HCT116 (cell line): ENCODE measurements around the gene TMEM209. TPM values are rescaled to one million over a fixed set of nuclear protein-coding genes. Genes with fewer than 3 reads are reported as not detected.

Experiments
- ATAC-seq: fragments of 200-7000 bp; cut with Tn5 transposase; 2 replicates; pipeline ENCODE4 v1.9.1; 2020; ENCODE audit warnings: mild to moderate bottlenecking, moderate library complexity
- BruUV-seq: library from RNA; stranded (reverse); fragments of 400-500 nt; replicated peaks from 2 replicates; lab custom pipeline; 2021; lab: Mats Ljungman, UMichigan
- CTCF ChIA-PET: fragments of 300-600 bp; sonication (Branson Sonifier 250); formaldehyde crosslinking; loops from one replicate; lab custom pipeline; 2021; ENCODE audit warnings: antibody characterized with exemption; lab: Charles Lee
- POLR2A ChIA-PET: fragments of 300-600, 350-600 bp; sonication (Branson Sonifier 250); formaldehyde crosslinking; loops from one replicate; lab custom pipeline; 2021; ENCODE audit warnings: antibody characterized with exemption; lab: Charles Lee
- RAD21 ChIA-PET, 2 experiments: fragments of 300-600 bp; sonication (Branson Sonifier 250); formaldehyde crosslinking; loops; one replicate each; lab custom pipeline; 2023; ENCODE audit warnings: low total read pairs in 2 of 2; ENCODE audit not compliant: uncharacterized antibody in 2 of 2, unreplicated experiment in 2 of 2, low non-redundant PET in 1 of 2; lab: Charles Lee
- DNase-seq: peaks from one replicate; pipeline ENCODE4 v3.0.0-alpha.2; 2010; ENCODE audit warnings: low read depth, low spot score
- H2AFZ ChIP-seq: fragments of 200-600 bp; shearing (Covaris generic), sonication (generic); 2 replicates; pipeline ENCODE4 v1.6.1; 2017; ENCODE audit warnings: low read depth, mixed run types, mixed read lengths, antibody characterized with exemption, low read length; ENCODE audit not compliant: poor library complexity, severe bottlenecking
- H3K27ac ChIP-seq: 2 replicates; pipeline ENCODE4 v1.5.1; 2012; ENCODE audit warnings: low read depth, low read length
- H3K27me3 ChIP-seq: fragments of 200-600 bp; sonication (generic); 2 replicates; pipeline ENCODE4 v1.6.1; 2016; ENCODE audit warnings: mixed run types, low read length, mixed read lengths; ENCODE audit not compliant: insufficient read depth
- H3K36me3 ChIP-seq, 2 experiments: fragments of 200-500 bp in 1 of 2; fragments of 200-600 bp in 1 of 2; sonication (Bioruptor generic) in 1 of 2; sonication (generic) in 1 of 2; 2 replicates each; pipeline versions ENCODE4 v1.5.1 to v1.6.1; 2014 to 2016; ENCODE audit warnings: low read length in 2 of 2, inconsistent platforms in 1 of 2, mixed read lengths in 1 of 2, mixed run types in 1 of 2; ENCODE audit not compliant: insufficient read depth in 2 of 2, control insufficient read depth in 1 of 2
- H3K4me1 ChIP-seq, 2 experiments: fragments of 200-600 bp in 1 of 2; sonication (generic) in 1 of 2; 2 replicates each; pipeline versions ENCODE4 v1.5.1 to v1.6.1; 2012 to 2017; ENCODE audit warnings: low read length in 2 of 2, inconsistent platforms in 1 of 2, mild to moderate bottlenecking in 1 of 2, mixed read lengths in 1 of 2, mixed run types in 1 of 2, moderate library complexity in 1 of 2; ENCODE audit not compliant: insufficient read depth in 2 of 2, control insufficient read depth in 1 of 2
- H3K4me2 ChIP-seq: fragments of 200-600 bp; sonication (generic); 2 replicates; pipeline ENCODE4 v1.6.1; 2017; ENCODE audit warnings: mixed run types, low read length, mixed read lengths
- H3K4me3 ChIP-seq, 2 experiments: fragments of 200-600 bp in 1 of 2; sonication (generic) in 1 of 2; replicated peaks in 1 of 2; 2 replicates each; pipeline ENCODE4 v1.5.1; 2011 to 2016; ENCODE audit warnings: low read length in 2 of 2, control low read depth in 1 of 2, low read depth in 1 of 2, mild to moderate bottlenecking in 1 of 2, mixed read lengths in 1 of 2, mixed run types in 1 of 2
- H3K79me2 ChIP-seq: fragments of 200-600 bp; sonication (generic); 2 replicates; pipeline ENCODE4 v1.6.1; 2017; ENCODE audit warnings: mild to moderate bottlenecking, mixed run types, low read length, moderate library complexity, mixed read lengths; ENCODE audit not compliant: insufficient read depth
- H3K9ac ChIP-seq: fragments of 200-600 bp; sonication (generic); 2 replicates; pipeline ENCODE4 v1.6.1; 2016; ENCODE audit warnings: low read length, mixed read lengths
- H3K9me2 ChIP-seq: fragments of 200-600 bp; sonication (generic), shearing (Covaris generic); 2 replicates; pipeline ENCODE4 v1.6.1; 2017; ENCODE audit warnings: mixed run types, mild to moderate bottlenecking, moderate library complexity; ENCODE audit not compliant: insufficient read depth
- H3K9me3 ChIP-seq, 2 experiments: fragments of 200-500 bp in 1 of 2; fragments of 200-600 bp in 1 of 2; sonication (Bioruptor generic) in 1 of 2; sonication (generic) in 1 of 2; 2 replicates each; pipeline ENCODE4 v1.6.1; 2014 to 2017; ENCODE audit warnings: low read length in 2 of 2, mixed read lengths in 2 of 2, inconsistent platforms in 1 of 2, low read depth in 1 of 2, mild to moderate bottlenecking in 1 of 2, mixed run types in 1 of 2, moderate library complexity in 1 of 2; ENCODE audit not compliant: control insufficient read depth in 1 of 2, insufficient read depth in 1 of 2
- H4K20me1 ChIP-seq: fragments of 200-600 bp; sonication (generic), shearing (Covaris generic); 2 replicates; pipeline ENCODE4 v1.6.1; 2017; ENCODE audit warnings: mixed run types, mild to moderate bottlenecking, moderate library complexity; ENCODE audit not compliant: insufficient read depth
- CBX3 ChIP-seq: IDR thresholded peaks from 2 replicates; pipeline ENCODE4 v1.6.1; 2012; ENCODE audit warnings: low read depth
- CEBPB ChIP-seq: IDR thresholded peaks from 2 replicates; pipeline ENCODE4 v1.6.1; 2012; ENCODE audit warnings: low read depth
- EGR1 ChIP-seq: IDR thresholded peaks from 2 replicates; pipeline ENCODE4 v1.6.1; 2012; ENCODE audit warnings: low read depth
- ELF1 ChIP-seq: IDR thresholded peaks from 2 replicates; pipeline ENCODE4 v1.6.1; 2012; ENCODE audit warnings: low read depth, borderline replicate concordance
- EZH2 ChIP-seq: fragments of 200-600 bp; sonication (generic); IDR thresholded peaks from 2 replicates; pipeline ENCODE4 v1.6.1; 2017; ENCODE audit warnings: antibody characterized with exemption, mixed run types
- EZH2phosphoT487 ChIP-seq: fragments of 200-600 bp; IDR thresholded peaks from 2 replicates; pipeline ENCODE4 v1.6.1; 2018; ENCODE audit warnings: antibody characterized with exemption, borderline replicate concordance
- JUND ChIP-seq: IDR thresholded peaks from 2 replicates; pipeline ENCODE4 v1.6.1; 2012
- MAX ChIP-seq: IDR thresholded peaks from 2 replicates; pipeline ENCODE4 v1.6.1; 2012
- POLR2A ChIP-seq: IDR thresholded peaks from 2 replicates; pipeline ENCODE4 v1.7.0; 2011; ENCODE audit warnings: borderline replicate concordance; ENCODE audit not compliant: insufficient read depth, insufficient read length; ENCODE audit errors: extremely low read depth
- POLR2AphosphoS5 ChIP-seq: IDR thresholded peaks from 2 replicates; pipeline ENCODE4 v1.6.1; 2011; ENCODE audit warnings: mild to moderate bottlenecking, low read depth, low read length, moderate library complexity
- RAD21 ChIP-seq: IDR thresholded peaks from 2 replicates; pipeline ENCODE4 v1.6.1; 2012; ENCODE audit warnings: low read depth, mild to moderate bottlenecking
- REST ChIP-seq: IDR thresholded peaks from 2 replicates; pipeline ENCODE4 v1.6.1; 2012; ENCODE audit warnings: low read depth
- SP1 ChIP-seq: IDR thresholded peaks from 2 replicates; pipeline ENCODE4 v1.6.1; 2012; ENCODE audit warnings: low read depth
- SRF ChIP-seq: IDR thresholded peaks from 2 replicates; pipeline ENCODE4 v1.6.1; 2012; ENCODE audit warnings: low read depth
- TCF7L2 ChIP-seq: IDR thresholded peaks from 2 replicates; pipeline ENCODE4 v1.7.0; 2011; ENCODE audit warnings: borderline replicate concordance, inconsistent platforms; ENCODE audit not compliant: insufficient read depth, insufficient read length; ENCODE audit errors: extremely low read depth
- YY1 ChIP-seq: IDR thresholded peaks from 2 replicates; pipeline ENCODE4 v1.6.1; 2011; ENCODE audit warnings: low read length, low read depth, moderate library complexity, mild to moderate bottlenecking; ENCODE audit not compliant: insufficient replicate concordance; ENCODE audit errors: extremely low read depth
- ZFX ChIP-seq: fragments of 450-650 bp; IDR thresholded peaks from 2 replicates; pipeline ENCODE4 v1.6.1; 2017
- ZNF274 ChIP-seq: fragments of 200-500 bp; sonication (Bioruptor generic); IDR thresholded peaks from 2 replicates; pipeline ENCODE4 v1.6.1; 2014; ENCODE audit warnings: mild to moderate bottlenecking, low read depth, low read length, inconsistent platforms
- intact Hi-C: fragments of 100-400 bp; cut with micrococcal nuclease; formaldehyde crosslinking; loops from 2 replicates; pipeline ENCODE4 v1.10.0; 2022
- total RNA-seq: library from RNA; stranded (reverse); gene quantifications from one replicate; pipeline ENCODE4 v1.2.1, GENCODE V29; 2021; ENCODE audit not compliant: unreplicated experiment
- TF ChIP-seq, protein P1 (sequence below), 3 experiments: fragments of 200-600 bp in 1 of 3; sonication (generic) in 1 of 3; IDR thresholded peaks in 2 of 3; conservative IDR thresholded peaks in 1 of 3; 2 replicates each; pipeline ENCODE4 v1.5.1; 2012 to 2017; ENCODE audit warnings: low read depth in 2 of 3, low read length in 2 of 3, antibody characterized with exemption in 1 of 3, borderline replicate concordance in 1 of 3, control low read depth in 1 of 3, mild to moderate bottlenecking in 1 of 3, mixed read lengths in 1 of 3, mixed run types in 1 of 3, moderate library complexity in 1 of 3; ENCODE audit not compliant: insufficient read depth in 1 of 3
- TF ChIP-seq, protein P2 (sequence below): IDR thresholded peaks from 2 replicates; pipeline ENCODE4 v1.6.1; 2012

TMEM209 gene
- total RNA-seq, 1 experiment from 2014 or later = 35.8 TPM

GRCh38 chr7:130151591-130152492, 53.4 kb downstream of the TMEM209 start:
- intact Hi-C loops = no loop called here
- H3K9me2 ChIP-seq = no peaks in the 10 kb centered on the region
- no peak overlapping the region for H3K27ac ChIP-seq
- H3K79me2 ChIP-seq = no peaks in the 10 kb centered on the region
- ATAC-seq (no peak), DNase-seq (no peak)
- POLR2A ChIA-PET = no interaction called here
- H3K4me1 ChIP-seq = no peaks in the 10 kb centered on the region
- no peaks in the 10 kb centered on the region for H3K27me3 ChIP-seq
- H4K20me1 ChIP-seq = no peaks in the 10 kb centered on the region
- no peak overlapping the region for H3K4me2 ChIP-seq
- H3K9ac ChIP-seq = no peak overlapping the region
- no peaks in the 10 kb centered on the region for H3K9me3 ChIP-seq
- CTCF ChIA-PET = no interaction called here
- TF ChIP-seq, protein P1, sequence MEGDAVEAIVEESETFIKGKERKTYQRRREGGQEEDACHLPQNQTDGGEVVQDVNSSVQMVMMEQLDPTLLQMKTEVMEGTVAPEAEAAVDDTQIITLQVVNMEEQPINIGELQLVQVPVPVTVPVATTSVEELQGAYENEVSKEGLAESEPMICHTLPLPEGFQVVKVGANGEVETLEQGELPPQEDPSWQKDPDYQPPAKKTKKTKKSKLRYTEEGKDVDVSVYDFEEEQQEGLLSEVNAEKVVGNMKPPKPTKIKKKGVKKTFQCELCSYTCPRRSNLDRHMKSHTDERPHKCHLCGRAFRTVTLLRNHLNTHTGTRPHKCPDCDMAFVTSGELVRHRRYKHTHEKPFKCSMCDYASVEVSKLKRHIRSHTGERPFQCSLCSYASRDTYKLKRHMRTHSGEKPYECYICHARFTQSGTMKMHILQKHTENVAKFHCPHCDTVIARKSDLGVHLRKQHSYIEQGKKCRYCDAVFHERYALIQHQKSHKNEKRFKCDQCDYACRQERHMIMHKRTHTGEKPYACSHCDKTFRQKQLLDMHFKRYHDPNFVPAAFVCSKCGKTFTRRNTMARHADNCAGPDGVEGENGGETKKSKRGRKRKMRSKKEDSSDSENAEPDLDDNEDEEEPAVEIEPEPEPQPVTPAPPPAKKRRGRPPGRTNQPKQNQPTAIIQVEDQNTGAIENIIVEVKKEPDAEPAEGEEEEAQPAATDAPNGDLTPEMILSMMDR (IDR thresholded peaks at IDR 0.05 in 2 of 3, conservative IDR thresholded peaks at IDR 0.05 in 1 of 3; ENCODE audit: borderline replicate concordance in 1 of 3, insufficient read depth in 1 of 3, low read depth in 2 of 3, low read length in 2 of 3) = no peak
- TF ChIP-seq ZFX (no peak), SP1 (no peak), MAX (no peak), RAD21 (no peak), ELF1 (no peak), TCF7L2 (no peak), EGR1 (no peak), CBX3 (no peak), REST (no peak), POLR2AphosphoS5 (no peak), JUND (no peak), CEBPB (no peak), EZH2 (no peak), EZH2phosphoT487 (no peak), POLR2A (no peak), ZNF274 (no peak), YY1 (no peak), SRF (no peak)
- TF ChIP-seq, protein P2, sequence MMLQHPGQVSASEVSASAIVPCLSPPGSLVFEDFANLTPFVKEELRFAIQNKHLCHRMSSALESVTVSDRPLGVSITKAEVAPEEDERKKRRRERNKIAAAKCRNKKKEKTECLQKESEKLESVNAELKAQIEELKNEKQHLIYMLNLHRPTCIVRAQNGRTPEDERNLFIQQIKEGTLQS = no peak
- TF ChIP-seq, all 23 proteins: peak for 0
- no TSS peak for BruUV-seq
- Histone ChIP-seq H2AFZ (no peak overlapping the region), H3K4me3 (no peak overlapping the region), H3K36me3 (no peaks in the 10 kb centered on the region)
- RAD21 ChIA-PET = no interaction called here
